WTC11 (cell line): ENCODE results near the gene DLGAP3. TPM values are rescaled to one million over a fixed set of nuclear protein-coding genes. Genes with fewer than 3 reads are reported as not detected.

ENCODE experiments used
- ATAC-seq: fragments of 200-7000 bp; cut with Tn5 transposase; 2 replicates; pipeline ENCODE4 v1.10.0; 2021; ENCODE audit warnings: mild to moderate bottlenecking, moderate library complexity
- CTCF ChIA-PET: fragments of 300-600 bp; sonication (Branson Sonifier 250); formaldehyde crosslinking; loops from one replicate; lab custom pipeline; 2021; ENCODE audit warnings: antibody characterized with exemption; lab: Charles Lee
- POLR2A ChIA-PET: fragments of 350-600 bp; sonication (Branson Sonifier 250); formaldehyde crosslinking; loops from one replicate; lab custom pipeline; 2021; ENCODE audit warnings: antibody characterized with exemption; lab: Charles Lee
- DNase-seq: peaks from one replicate; pipeline ENCODE4 v3.0.0; 2021; ENCODE audit warnings: low spot score
- H3K27ac Mint-ChIP-seq: 2 replicates; pipeline ENCODE4 v1.8.0; 2021; ENCODE audit warnings: mixed read lengths
- H3K27me3 Mint-ChIP-seq: 2 replicates; pipeline ENCODE4 v1.8.0; 2021; ENCODE audit warnings: low read depth, mild to moderate bottlenecking, moderate library complexity, mixed read lengths
- H3K36me3 Mint-ChIP-seq: 2 replicates; pipeline ENCODE4 v1.8.0; 2021; ENCODE audit warnings: mixed read lengths
- H3K4me1 Mint-ChIP-seq: 2 replicates; pipeline ENCODE4 v1.8.0; 2022; ENCODE audit warnings: mixed read lengths
- H3K4me3 Mint-ChIP-seq: 2 replicates; pipeline ENCODE4 v1.8.0; 2021; ENCODE audit warnings: mild to moderate bottlenecking, moderate library complexity, mixed read lengths
- H3K9me3 Mint-ChIP-seq: 2 replicates; pipeline ENCODE4 v1.8.0; 2021; ENCODE audit warnings: mixed read lengths
- CBFB ChIP-seq: sonication (generic); formaldehyde crosslinking; IDR thresholded peaks from 2 replicates; pipeline ENCODE4 v1.8.1; 2022; ENCODE audit warnings: mild to moderate bottlenecking, low read depth, missing genetic modification reagents
- CREM ChIP-seq: sonication (generic); formaldehyde crosslinking; IDR thresholded peaks from 2 replicates; pipeline ENCODE4 v1.8.1; 2022; ENCODE audit warnings: mild to moderate bottlenecking, missing genetic modification reagents, moderate library complexity
- ESRRA ChIP-seq: sonication (generic); formaldehyde crosslinking; IDR thresholded peaks from 2 replicates; pipeline ENCODE4 v1.8.1; 2022; ENCODE audit warnings: mild to moderate bottlenecking, missing genetic modification reagents, borderline replicate concordance
- FOXP1 ChIP-seq: sonication (generic); formaldehyde crosslinking; IDR thresholded peaks from 2 replicates; pipeline ENCODE4 v1.8.0; 2022; ENCODE audit warnings: missing genetic modification reagents, mild to moderate bottlenecking, moderate library complexity, borderline replicate concordance
- IRF2 ChIP-seq: sonication (generic); formaldehyde crosslinking; IDR thresholded peaks from 2 replicates; pipeline ENCODE4 v1.8.0; 2022; ENCODE audit warnings: low read depth, missing genetic modification reagents, borderline replicate concordance
- JUN ChIP-seq: sonication (generic); formaldehyde crosslinking; IDR thresholded peaks from 2 replicates; pipeline ENCODE4 v1.8.0; 2023; ENCODE audit warnings: mild to moderate bottlenecking, missing genetic modification reagents
- KAT7 ChIP-seq: sonication (generic); formaldehyde crosslinking; IDR thresholded peaks from 2 replicates; pipeline ENCODE4 v1.8.1; 2023; ENCODE audit warnings: missing genetic modification reagents, mild to moderate bottlenecking, borderline replicate concordance
- MLX ChIP-seq: sonication (generic); formaldehyde crosslinking; IDR thresholded peaks from 2 replicates; pipeline ENCODE4 v1.8.1; 2023; ENCODE audit warnings: mild to moderate bottlenecking, missing genetic modification reagents, moderate library complexity
- MXD4 ChIP-seq: fragments of 250-450 bp; sonication (Bioruptor Pico); IDR thresholded peaks from 2 replicates; pipeline ENCODE4 v1.8.0; 2021; ENCODE audit warnings: mild to moderate bottlenecking, moderate library complexity, borderline replicate concordance
- NFATC4 ChIP-seq: fragments of 250-450 bp; sonication (Bioruptor Pico); IDR thresholded peaks from 2 replicates; pipeline ENCODE4 v1.9.0; 2021; ENCODE audit warnings: mild to moderate bottlenecking
- OVOL2 ChIP-seq: fragments of 250-450 bp; sonication (Bioruptor Pico); IDR thresholded peaks from 2 replicates; pipeline ENCODE4 v1.9.0; 2021; ENCODE audit warnings: mild to moderate bottlenecking, borderline replicate concordance
- SMAD4 ChIP-seq: sonication (generic); formaldehyde crosslinking; IDR thresholded peaks from 2 replicates; pipeline ENCODE4 v1.8.0; 2022; ENCODE audit warnings: mild to moderate bottlenecking, missing genetic modification reagents
- SOX15 ChIP-seq: fragments of 250-450 bp; sonication (Bioruptor Pico); IDR thresholded peaks from 2 replicates; pipeline ENCODE4 v1.9.0; 2021; ENCODE audit warnings: mild to moderate bottlenecking
- TEAD1 ChIP-seq: sonication (generic); formaldehyde crosslinking; IDR thresholded peaks from 2 replicates; pipeline ENCODE4 v1.8.0; 2022; ENCODE audit warnings: mild to moderate bottlenecking, missing genetic modification reagents
- ZNF138 ChIP-seq: sonication (generic); formaldehyde crosslinking; conservative IDR thresholded peaks from 2 replicates; pipeline ENCODE4 v1.8.1; 2022; ENCODE audit warnings: mild to moderate bottlenecking, moderate library complexity, missing genetic modification reagents
- ZNF219 ChIP-seq: sonication (generic); formaldehyde crosslinking; IDR thresholded peaks from 2 replicates; pipeline ENCODE4 v1.8.0; 2023; ENCODE audit warnings: missing genetic modification reagents, mild to moderate bottlenecking, borderline replicate concordance
- ZNF232 ChIP-seq: sonication (generic); formaldehyde crosslinking; IDR thresholded peaks from 2 replicates; pipeline ENCODE4 v1.8.0; 2022; ENCODE audit warnings: mild to moderate bottlenecking, missing genetic modification reagents
- ZNF281 ChIP-seq: sonication (generic); formaldehyde crosslinking; IDR thresholded peaks from 2 replicates; pipeline ENCODE4 v1.8.0; 2023; ENCODE audit warnings: mild to moderate bottlenecking, missing genetic modification reagents
- ZNF512 ChIP-seq: sonication (generic); formaldehyde crosslinking; IDR thresholded peaks from 2 replicates; pipeline ENCODE4 v1.8.1; 2022; ENCODE audit warnings: missing genetic modification reagents, borderline replicate concordance
- total RNA-seq: library from RNA; stranded (reverse); gene quantifications from 3 replicates; pipeline ENCODE4 v1.2.3, GENCODE V29; 2021
- TF ChIP-seq, protein P1 (sequence below): sonication (generic); formaldehyde crosslinking; IDR thresholded peaks from 2 replicates; pipeline ENCODE4 v1.8.1; 2022; ENCODE audit warnings: mild to moderate bottlenecking, moderate library complexity, missing genetic modification reagents
- TF ChIP-seq, protein P2 (sequence below): fragments of 250-450 bp; sonication (Bioruptor Pico); IDR thresholded peaks from 2 replicates; pipeline ENCODE4 v1.9.0; 2021; ENCODE audit warnings: mild to moderate bottlenecking
- TF ChIP-seq, protein P3 (sequence below): fragments of 250-450 bp; sonication (Bioruptor Pico); IDR thresholded peaks from 2 replicates; pipeline ENCODE4 v1.8.0; 2021; ENCODE audit warnings: mild to moderate bottlenecking

DLGAP3 gene
- total RNA-seq, 1 experiment from 2014 or later: 11.3 TPM

GRCh38 chr1:34926156-34926555 is 3.3 kb downstream of the DLGAP3 start (continued):
- TF ChIP-seq SOX15 (CRISPR knock-in tag): no peak

GRCh38 chr1:34925730-34926129 is 3.7 kb downstream of the DLGAP3 start:
- CTCF ChIA-PET: interaction anchor here (0.8 to 2.2 kb wide), 5 partner anchors 40 to 73 kb away, joined by 3 to 7 read pairs (median 5); partner anchors contain the start of gene SMIM12
- H3K4me3 Mint-ChIP-seq: no peak overlapping the region
- peaks cover 42% of the 10 kb centered on the region for H3K27me3 Mint-ChIP-seq

GRCh38 chr1:34924759-34925555 is 4.5 kb downstream of the DLGAP3 start:
- ATAC-seq (peak; percentile 50), DNase-seq (peak; percentile 89)
- Mint-ChIP-seq H3K4me3 (no peak overlapping the region), H3K27me3 (peaks cover 36% of the 10 kb centered on the region), H3K9me3 (no peaks in the 10 kb centered on the region), H3K27ac (no peak overlapping the region), H3K4me1 (peaks cover 46% of the 10 kb centered on the region), H3K36me3 (no peaks in the 10 kb centered on the region)
- CTCF ChIA-PET: interaction anchor here (0.6 to 2.2 kb wide), 5 partner anchors 11 to 182 kb away, joined by 3 to 7 read pairs (median 4); no protein-coding TSS in a partner anchor
- POLR2A ChIA-PET: interaction anchor here (0.7 kb wide), 1 partner anchor 82 kb away, joined by 3 read pairs; no protein-coding TSS in a partner anchor
- TF ChIP-seq MXD4: peak; percentile 61; the same call in 1 of the 2 replicates
- no peak for TF ChIP-seq OVOL2 (CRISPR knock-in tag)
- TF ChIP-seq CBFB: peak; percentile 79; the same call in 1 of the 2 replicates
- TF ChIP-seq, protein P1, sequence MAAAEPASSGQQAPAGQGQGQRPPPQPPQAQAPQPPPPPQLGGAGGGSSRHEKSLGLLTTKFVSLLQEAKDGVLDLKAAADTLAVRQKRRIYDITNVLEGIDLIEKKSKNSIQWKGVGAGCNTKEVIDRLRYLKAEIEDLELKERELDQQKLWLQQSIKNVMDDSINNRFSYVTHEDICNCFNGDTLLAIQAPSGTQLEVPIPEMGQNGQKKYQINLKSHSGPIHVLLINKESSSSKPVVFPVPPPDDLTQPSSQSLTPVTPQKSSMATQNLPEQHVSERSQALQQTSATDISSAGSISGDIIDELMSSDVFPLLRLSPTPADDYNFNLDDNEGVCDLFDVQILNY (CRISPR knock-in tag): peak; percentile 91
- 0 out of 2 replicates have a peak, but pooled peaks have one; percentile 50 for TF ChIP-seq KAT7 (CRISPR knock-in tag)
- TF ChIP-seq ZNF219 (CRISPR knock-in tag): peak; percentile 98; the same call in 1 of the 2 replicates
- peak; percentile 97 for TF ChIP-seq ZNF281 (CRISPR knock-in tag)
- peak; percentile 99 for TF ChIP-seq TEAD1
- TF ChIP-seq, protein P2, sequence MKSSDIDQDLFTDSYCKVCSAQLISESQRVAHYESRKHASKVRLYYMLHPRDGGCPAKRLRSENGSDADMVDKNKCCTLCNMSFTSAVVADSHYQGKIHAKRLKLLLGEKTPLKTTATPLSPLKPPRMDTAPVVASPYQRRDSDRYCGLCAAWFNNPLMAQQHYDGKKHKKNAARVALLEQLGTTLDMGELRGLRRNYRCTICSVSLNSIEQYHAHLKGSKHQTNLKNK (CRISPR knock-in tag): no peak
- TF ChIP-seq IRF2: peak; percentile 47; the same call in 1 of the 2 replicates
- peak; percentile 97 for TF ChIP-seq ZNF232
- TF ChIP-seq NFATC4 (CRISPR knock-in tag): no peak
- peak; percentile 99 for TF ChIP-seq JUN (CRISPR knock-in tag)

More at GRCh38 chr1:34925730-34926129, 3.7 kb downstream of the DLGAP3 start:
- no peaks in the 10 kb centered on the region for H3K9me3 Mint-ChIP-seq
- ATAC-seq (no peak), DNase-seq (no peak)
- POLR2A ChIA-PET: interaction anchor here (0.7 kb wide), 1 partner anchor 83 kb away, joined by 3 read pairs; no protein-coding TSS in a partner anchor
- H3K27ac Mint-ChIP-seq: no peak overlapping the region
- TF ChIP-seq CREM (CRISPR knock-in tag) (no peak), TEAD1 (no peak), SOX15 (CRISPR knock-in tag) (no peak), ZNF512 (CRISPR knock-in tag) (no peak), MLX (CRISPR knock-in tag) (no peak), FOXP1 (CRISPR knock-in tag) (no peak), ESRRA (CRISPR knock-in tag) (no peak), ZNF138 (CRISPR knock-in tag) (no peak), SMAD4 (CRISPR knock-in tag) (no peak), ZNF219 (CRISPR knock-in tag) (no peak)
- TF ChIP-seq, protein P3, sequence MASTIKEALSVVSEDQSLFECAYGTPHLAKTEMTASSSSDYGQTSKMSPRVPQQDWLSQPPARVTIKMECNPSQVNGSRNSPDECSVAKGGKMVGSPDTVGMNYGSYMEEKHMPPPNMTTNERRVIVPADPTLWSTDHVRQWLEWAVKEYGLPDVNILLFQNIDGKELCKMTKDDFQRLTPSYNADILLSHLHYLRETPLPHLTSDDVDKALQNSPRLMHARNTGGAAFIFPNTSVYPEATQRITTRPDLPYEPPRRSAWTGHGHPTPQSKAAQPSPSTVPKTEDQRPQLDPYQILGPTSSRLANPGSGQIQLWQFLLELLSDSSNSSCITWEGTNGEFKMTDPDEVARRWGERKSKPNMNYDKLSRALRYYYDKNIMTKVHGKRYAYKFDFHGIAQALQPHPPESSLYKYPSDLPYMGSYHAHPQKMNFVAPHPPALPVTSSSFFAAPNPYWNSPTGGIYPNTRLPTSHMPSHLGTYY (CRISPR knock-in tag): no peak
- peaks cover 41% of the 10 kb centered on the region for H3K4me1 Mint-ChIP-seq
- H3K36me3 Mint-ChIP-seq: no peaks in the 10 kb centered on the region
